Naive thymus-derived CD4-positive, alpha-beta T cell (primary cell): ENCODE data around the gene BTBD19. TPM values are rescaled to one million over a fixed set of nuclear protein-coding genes. Genes with fewer than 3 reads are reported as not detected.
A peak's percentile ranks its signal among the peaks of the same experiment; 100 is the strongest.
"Not testable (repeated sequence)": the region's sequence is repeated elsewhere in the genome, so short reads cannot be mapped to it uniquely, and the experiment has no call there.

Source experiments
- ATAC-seq: fragments of 150-1000 bp; cut with Tn5 transposase; 2 replicates; pipeline ENCODE4 v1.10.0; 2021; ENCODE audit warnings: mild to moderate bottlenecking, moderate library complexity
- CTCF ChIA-PET: fragments of 350-600 bp; sonication (Branson Sonifier 250); formaldehyde crosslinking; loops from one replicate; lab custom pipeline; 2021; ENCODE audit warnings: antibody characterized with exemption; lab: Charles Lee
- POLR2A ChIA-PET: fragments of 350-600 bp; sonication (Branson Sonifier 250); formaldehyde crosslinking; loops from one replicate; lab custom pipeline; 2021; ENCODE audit warnings: antibody characterized with exemption, inconsistent platforms; lab: Charles Lee
- DNase-seq, 9 donors: peaks; one replicate each; pipeline versions ENCODE4 v3.0.0 to v3.0.0-alpha.2; 2020 to 2022; ENCODE audit warnings: mixed read lengths in 1 of 9
- H3K27ac ChIP-seq: one replicate; pipeline ENCODE4 v1.7.0; 2013; ENCODE audit warnings: mild to moderate bottlenecking, low read depth, low read length, moderate library complexity
- H3K27me3 ChIP-seq, 2 donors: one replicate each; pipeline ENCODE4 v1.7.0; 2013; ENCODE audit warnings: low read length in 2 of 2, mild to moderate bottlenecking in 2 of 2, moderate library complexity in 2 of 2; ENCODE audit not compliant: control insufficient read depth in 2 of 2, insufficient read depth in 2 of 2
- H3K36me3 ChIP-seq, 3 experiments: 1 replicate in 2 of 3; 2 replicates in 1 of 3; pipeline ENCODE4 v1.7.0; 2013; ENCODE audit warnings: low read length in 3 of 3, mild to moderate bottlenecking in 3 of 3, moderate library complexity in 1 of 3; ENCODE audit not compliant: insufficient read depth in 3 of 3, control insufficient read depth in 2 of 3
- H3K4me1 ChIP-seq, 2 donors: one replicate each; pipeline ENCODE4 v1.7.0; 2013; ENCODE audit warnings: low read length in 2 of 2, mild to moderate bottlenecking in 2 of 2, moderate library complexity in 1 of 2; ENCODE audit not compliant: control insufficient read depth in 2 of 2, insufficient read depth in 2 of 2
- H3K4me3 ChIP-seq: 2 replicates; pipeline ENCODE4 v1.7.0; 2013; ENCODE audit warnings: mild to moderate bottlenecking, low read length
- H3K9me3 ChIP-seq, 3 experiments: 1 replicate in 2 of 3; 2 replicates in 1 of 3; pipeline ENCODE4 v1.7.0; 2013; ENCODE audit warnings: low read length in 3 of 3; ENCODE audit not compliant: control insufficient read depth in 2 of 3
- H3K27ac Mint-ChIP-seq, 9 donors: one replicate each; pipeline ENCODE4 v1.8.0; 2020 to 2022; ENCODE audit warnings: mixed read lengths in 9 of 9, mild to moderate bottlenecking in 8 of 9, moderate library complexity in 5 of 9, inconsistent platforms in 2 of 9
- H3K27me3 Mint-ChIP-seq, 5 donors: one replicate each; pipeline ENCODE4 v1.8.0; 2021 to 2022; ENCODE audit warnings: mixed read lengths in 5 of 5, mild to moderate bottlenecking in 1 of 5
- H3K36me3 Mint-ChIP-seq, 5 donors: one replicate each; pipeline ENCODE4 v1.8.0; 2020 to 2022; ENCODE audit warnings: mixed read lengths in 5 of 5, mild to moderate bottlenecking in 3 of 5, inconsistent platforms in 1 of 5
- H3K4me1 Mint-ChIP-seq, 7 donors: one replicate each; pipeline ENCODE4 v1.8.0; 2020 to 2022; ENCODE audit warnings: mixed read lengths in 7 of 7, mild to moderate bottlenecking in 3 of 7, inconsistent platforms in 1 of 7
- H3K4me3 Mint-ChIP-seq, 10 donors: one replicate each; pipeline ENCODE4 v1.8.0; 2020 to 2022; ENCODE audit warnings: mild to moderate bottlenecking in 10 of 10, mixed read lengths in 10 of 10, moderate library complexity in 6 of 10, inconsistent platforms in 2 of 10
- H3K9me3 Mint-ChIP-seq, 11 donors: one replicate each; pipeline ENCODE4 v1.8.0; 2020 to 2022; ENCODE audit warnings: mixed read lengths in 11 of 11, mild to moderate bottlenecking in 4 of 11, inconsistent platforms in 1 of 11, moderate library complexity in 1 of 11
- intact Hi-C, 2 donors: fragments of 100-400 bp; cut with micrococcal nuclease; formaldehyde crosslinking; loops; one replicate each; pipeline ENCODE4 v1.15.1; 2023
- polyA plus RNA-seq, 2 donors: library from polyadenylated mRNA; unstranded; fragments of 300-500 nt; fragmentation: Illumina TruSeq; gene quantifications; one replicate each; pipeline ENCODE4 v1.2.3, GENCODE V29; 2021
- total RNA-seq, 6 experiments: library from RNA in 5 of 6; stranded (reverse) in 5 of 6; gene quantifications; 1 replicate in 5 of 6; 2 replicates in 1 of 6; pipeline ENCODE4 v1.2.3 and lab custom pipeline; 2021 to 2026

The BTBD19 gene
- total and polyA plus RNA-seq, 7 experiments from 2014 or later: 0.07 to 47.2 (median 12.5) TPM

DNA sequence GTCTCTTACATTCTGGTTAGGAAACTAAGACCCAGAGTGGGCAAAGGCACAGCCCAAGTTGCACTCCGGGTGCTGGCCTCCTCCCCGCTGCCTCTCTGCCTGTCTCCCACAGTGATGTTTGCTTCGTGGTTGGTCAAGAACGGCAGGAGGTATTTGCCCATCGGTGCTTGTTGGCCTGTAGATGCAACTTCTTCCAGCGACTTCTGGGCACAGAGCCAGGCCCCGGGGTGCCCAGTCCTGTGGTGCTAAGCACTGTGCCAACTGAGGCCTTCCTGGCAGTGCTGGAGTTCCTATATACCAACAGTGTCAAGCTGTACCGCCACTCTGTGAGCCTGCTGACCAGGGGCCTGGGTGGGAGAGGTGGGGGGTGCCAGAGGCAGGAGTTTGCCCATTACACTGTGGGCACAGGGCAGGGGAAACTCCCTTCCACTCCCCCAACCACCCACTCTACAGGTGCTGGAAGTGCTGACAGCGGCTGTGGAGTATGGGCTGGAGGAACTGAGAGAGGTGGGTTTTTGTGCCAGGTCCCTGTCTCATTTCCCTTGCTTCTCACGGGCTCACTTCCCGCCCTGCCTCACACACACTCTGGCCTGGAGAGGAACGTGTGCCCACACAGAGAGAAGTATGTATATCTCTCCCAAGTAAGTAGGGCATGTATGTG, 1.9 kb downstream of the BTBD19 start:
- DNase-seq: peak in 4 of 9 donors; percentile 17 to 55 (median 36)
- Histone ChIP-seq H3K36me3 (peaks cover 0 to 15% (median 4%) of the 10 kb centered on the region in 3 experiments), H3K27me3 (no peaks in the 10 kb centered on the region), H3K9me3 (no peaks in the 10 kb centered on the region), H3K4me3 (peak overlapping the region; percentile 8), H3K27ac (peak overlapping the region; percentile 91), H3K4me1 (peaks cover 61 to 70% of the 10 kb centered on the region in 2 donors)
- H3K27ac Mint-ChIP-seq: peak overlapping the region; percentile 98 to 100 (median 99)
- peaks cover 0 to 3% (median 0%) of the 10 kb centered on the region in 5 donors for H3K27me3 Mint-ChIP-seq
- CTCF ChIA-PET: interaction anchor here (0.6 to 3.4 kb wide), 7 partner anchors 8 to 201 kb away, joined by 3 to 34 read pairs (median 7); partner anchors contain the start of genes HECTD3, PLK3 and RPS8
- peaks cover 56 to 81% (median 73%) of the 10 kb centered on the region in 7 donors for H3K4me1 Mint-ChIP-seq
- H3K4me3 Mint-ChIP-seq: peak overlapping the region in 9 of 10 donors; percentile 74 to 90 (median 82)
- H3K36me3 Mint-ChIP-seq: peaks cover 0 to 36% (median 11%) of the 10 kb centered on the region in 5 donors
- intact Hi-C loops: no loop called here
- POLR2A ChIA-PET: interaction anchor here (0.6 to 18.7 kb wide), 21 partner anchors 10 to 773 kb away, joined by 3 to 709 read pairs (median 5); partner anchors contain the start of genes BEST4, EIF2B3, HECTD3 and MUTYH
- ATAC-seq: no peak
- H3K9me3 Mint-ChIP-seq: peaks cover 0 to 8% (median 0%) of the 10 kb centered on the region in 11 donors

DNA sequence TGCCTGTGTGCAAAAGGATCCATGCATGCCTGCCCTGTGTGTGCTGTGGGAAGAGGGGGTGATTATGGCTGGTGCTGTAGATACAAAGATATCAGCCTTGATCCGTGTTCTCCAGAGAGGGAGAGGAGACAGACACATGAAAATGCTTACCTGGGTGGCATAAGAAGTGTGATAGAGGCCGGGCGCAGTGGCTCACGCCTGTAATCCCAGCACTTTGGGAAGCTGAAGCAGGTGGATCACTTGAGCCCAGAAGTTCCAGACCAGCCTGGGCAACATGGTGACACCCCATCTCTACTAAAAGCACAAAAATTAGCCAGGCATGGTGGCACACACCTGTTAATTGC, 2.4 kb downstream of the BTBD19 start:
- H3K27ac Mint-ChIP-seq: peak overlapping the region; percentile 98 to 100 (median 99)
- H3K27me3 Mint-ChIP-seq, H3K27me3 ChIP-seq, H3K9me3 ChIP-seq, H3K9me3 Mint-ChIP-seq, DNase-seq, intact Hi-C loops, H3K36me3 ChIP-seq, ATAC-seq: not testable (repeated sequence)
- H3K4me1 Mint-ChIP-seq: peaks cover 59 to 84% (median 71%) of the 10 kb centered on the region in 7 donors
- ChIA-PET CTCF (interaction anchor here (0.6 to 3.4 kb wide), 3 partner anchors 10 to 200 kb away, joined by 3 to 25 read pairs (median 3); partner anchors contain the start of genes HECTD3 and PLK3), POLR2A (interaction anchor here (0.6 to 18.7 kb wide), 8 partner anchors 11 to 726 kb away, joined by 3 to 709 read pairs (median 22); partner anchors contain the start of genes BEST4, PLK3 and RPS8)
- H3K4me3 ChIP-seq: peak overlapping the region; percentile 8
- peaks cover 61 to 70% of the 10 kb centered on the region in 2 donors for H3K4me1 ChIP-seq
- H3K27ac ChIP-seq: peak overlapping the region; percentile 91
- peaks cover 0 to 34% (median 6%) of the 10 kb centered on the region in 5 donors for H3K36me3 Mint-ChIP-seq
- peak overlapping the region in 9 of 10 donors; percentile 53 to 90 (median 79) for H3K4me3 Mint-ChIP-seq

GRCh38 chr1:44811234-44811633, 2.9 kb downstream of the BTBD19 start:
- H3K27ac ChIP-seq: peak overlapping the region; percentile 91
- POLR2A ChIA-PET: interaction anchor here (0.7 to 18.7 kb wide), 9 partner anchors 11 to 726 kb away, joined by 3 to 709 read pairs (median 4); partner anchors contain the start of genes BEST4, EIF2B3 and PLK3
- H3K27ac Mint-ChIP-seq: peak overlapping the region; percentile 98 to 100 (median 99)
- H3K4me3 Mint-ChIP-seq: peak overlapping the region; percentile 44 to 90 (median 60)
- peaks cover 61 to 70% of the 10 kb centered on the region in 2 donors for H3K4me1 ChIP-seq
- CTCF ChIA-PET: interaction anchor here (0.9 to 1.3 kb wide), 2 partner anchors 26 to 82 kb away, joined by 3 read pairs; no protein-coding TSS in a partner anchor
- peaks cover 59 to 84% (median 70%) of the 10 kb centered on the region in 7 donors for H3K4me1 Mint-ChIP-seq
- H3K27me3 Mint-ChIP-seq: peaks cover 0 to 3% (median 0%) of the 10 kb centered on the region in 5 donors
- no peak for ATAC-seq
- peaks cover 0 to 7% (median 0%) of the 10 kb centered on the region in 3 experiments for H3K36me3 ChIP-seq
- intact Hi-C loops: no loop called here
- no peak overlapping the region for H3K4me3 ChIP-seq
- H3K9me3 Mint-ChIP-seq: peaks cover 0 to 8% (median 0%) of the 10 kb centered on the region in 11 donors
- no peaks in the 10 kb centered on the region for H3K27me3 ChIP-seq
- H3K9me3 ChIP-seq: no peaks in the 10 kb centered on the region
- H3K36me3 Mint-ChIP-seq: peaks cover 0 to 34% (median 5%) of the 10 kb centered on the region in 5 donors
- DNase-seq: no peak

DNA sequence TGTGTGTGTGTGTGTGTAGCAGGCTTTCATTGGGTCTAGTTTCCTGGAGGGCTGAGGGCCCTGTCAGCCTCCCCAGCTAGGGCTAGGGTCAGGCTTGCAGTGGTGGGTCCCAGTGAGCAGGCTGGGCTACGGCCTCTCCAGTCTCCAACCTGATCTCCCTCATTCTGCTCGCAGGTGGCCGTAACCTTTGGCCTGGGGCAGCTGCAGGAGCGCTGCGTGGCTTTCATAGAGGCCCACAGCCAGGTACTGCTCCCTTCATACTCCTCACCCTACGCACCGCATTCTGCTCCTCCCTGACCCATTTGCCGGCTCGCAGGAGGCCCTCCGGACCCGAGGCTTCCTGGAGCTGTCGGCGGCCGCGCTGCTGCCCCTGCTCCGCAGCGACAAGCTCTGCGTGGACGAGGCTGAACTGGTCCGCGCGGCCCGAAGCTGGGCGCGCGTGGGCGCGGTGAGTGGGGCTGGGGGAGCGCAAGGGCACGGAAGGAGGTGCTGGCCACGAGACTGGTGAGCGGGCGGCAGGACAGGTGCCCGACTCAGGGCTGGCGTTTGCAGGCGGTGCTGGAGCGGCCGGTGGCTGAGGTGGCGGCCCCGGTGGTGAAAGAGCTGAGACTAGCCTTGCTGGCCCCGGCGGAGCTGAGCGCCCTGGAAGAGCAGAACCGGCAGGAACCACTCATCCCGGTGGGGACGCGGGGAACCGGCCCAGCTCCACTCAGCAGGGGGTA, 4.7 kb downstream of the BTBD19 start:
- peak overlapping the region; percentile 81 for H3K27ac ChIP-seq
- H3K4me1 Mint-ChIP-seq: peaks cover 52 to 77% (median 63%) of the 10 kb centered on the region in 7 donors
- peaks cover 45 to 56% of the 10 kb centered on the region in 2 donors for H3K4me1 ChIP-seq
- peaks cover 0 to 3% (median 0%) of the 10 kb centered on the region in 5 donors for H3K27me3 Mint-ChIP-seq
- no peaks in the 10 kb centered on the region for H3K36me3 ChIP-seq
- DNase-seq (no peak), ATAC-seq (no peak)
- intact Hi-C loops: no loop called here
- ChIA-PET CTCF (interaction anchor here (0.6 to 2.7 kb wide), 5 partner anchors 11 to 84 kb away, joined by 3 to 10 read pairs (median 3); partner anchors contain the start of gene PLK3), POLR2A (interaction anchor here (0.8 to 18.7 kb wide), 17 partner anchors 11 to 491 kb away, joined by 3 to 709 read pairs (median 4); partner anchors contain the start of genes HECTD3, PLK3, RNU5D-1 and RPS8)
- H3K9me3 ChIP-seq: no peaks in the 10 kb centered on the region
- H3K27me3 ChIP-seq: no peaks in the 10 kb centered on the region
- H3K9me3 Mint-ChIP-seq: peaks cover 0 to 8% (median 0%) of the 10 kb centered on the region in 11 donors
- peak overlapping the region in 8 of 9 donors; percentile 95 to 100 (median 99) for H3K27ac Mint-ChIP-seq
- peaks cover 0 to 29% (median 0%) of the 10 kb centered on the region in 5 donors for H3K36me3 Mint-ChIP-seq
- H3K4me3 Mint-ChIP-seq: peak overlapping the region in 9 of 10 donors; percentile 45 to 94 (median 89)
- peak overlapping the region; percentile 66 for H3K4me3 ChIP-seq

- POLR2A ChIA-PET: interaction anchor here (1.3 to 18.7 kb wide), 4 partner anchors 8 to 29 kb away, joined by 3 to 709 read pairs (median 161); partner anchors contain the start of gene PLK3
- Mint-ChIP-seq H3K27ac (peak overlapping the region in 6 of 9 donors; percentile 20 to 97 (median 96)), H3K4me1 (peaks cover 50 to 72% (median 60%) of the 10 kb centered on the region in 7 donors), H3K4me3 (peak overlapping the region in 3 of 10 donors; percentile 51 to 89 (median 89)), H3K36me3 (peaks cover 0 to 24% (median 0%) of the 10 kb centered on the region in 5 donors)
- ATAC-seq, H3K9me3 Mint-ChIP-seq, H3K27me3 Mint-ChIP-seq, H3K36me3 ChIP-seq, H3K9me3 ChIP-seq, H3K27ac ChIP-seq, H3K4me3 ChIP-seq, intact Hi-C loops, H3K27me3 ChIP-seq: not testable (repeated sequence)
- DNase-seq: peak in 1 of 9 donors; percentile 4
- H3K4me1 ChIP-seq: peaks cover 15 to 45% of the 10 kb centered on the region in 2 donors
- CTCF ChIA-PET: interaction anchor here (0.7 kb wide), 1 partner anchor 9 kb away, joined by 4 read pairs; the partner anchor contains the start of gene DYNLT4
Observed at GRCh38 chr1:44815926-44816325, 7.6 kb downstream of the BTBD19 start.
